GM23248 (cell line): ENCODE data around the gene CLCN7.

Experiments used
- EZH2 ChIP-seq: fragments of 200-600 bp; sonication (generic); IDR thresholded peaks from 2 replicates; pipeline ENCODE4 v1.6.1; 2018; ENCODE audit warnings: antibody characterized with exemption, mild to moderate bottlenecking; ENCODE audit not compliant: insufficient read depth, poor library complexity, severe bottlenecking
- EZH2phosphoT487 ChIP-seq: fragments of 200-600 bp; sonication (generic); IDR thresholded peaks from 2 replicates; pipeline ENCODE4 v1.6.1; 2018; ENCODE audit warnings: antibody characterized with exemption, moderate library complexity, mild to moderate bottlenecking, low read depth; ENCODE audit not compliant: insufficient read depth

- TF ChIP-seq EZH2 (no peak), EZH2phosphoT487 (no peak)
Measured at GRCh38 chr16:1457489-1458245, 17.2 kb downstream of the CLCN7 start.
